Liver (tissue), 9 donors: Measurements from ENCODE around the gene LARGE1. TPM values are rescaled to one million over a fixed set of nuclear protein-coding genes. Genes with fewer than 3 reads are reported as not detected.

Experiments
- DNase-seq: peaks from one replicate; pipeline ENCODE4 v3.0.0-alpha.2; 2017; ENCODE audit warnings: low spot score
- H3K27ac ChIP-seq, 2 donors: one replicate each; pipeline ENCODE4 v1.7.0; 2013; ENCODE audit warnings: inconsistent platforms in 2 of 2, low read length in 2 of 2, control low read depth in 1 of 2, low read depth in 1 of 2, mild to moderate bottlenecking in 1 of 2
- H3K27me3 ChIP-seq, 4 donors: one replicate each; pipeline versions ENCODE4 v1.6.1 to v1.7.0; 2013; ENCODE audit warnings: low read length in 3 of 4, inconsistent platforms in 1 of 4, mild to moderate bottlenecking in 1 of 4, moderate library complexity in 1 of 4; ENCODE audit not compliant: control insufficient read depth in 4 of 4, insufficient read depth in 4 of 4
- H3K36me3 ChIP-seq, 4 donors: one replicate each; pipeline versions ENCODE4 v1.6.1 to v1.7.0; 2013; ENCODE audit warnings: low read length in 3 of 4, mild to moderate bottlenecking in 3 of 4, low read depth in 1 of 4, moderate library complexity in 1 of 4; ENCODE audit not compliant: control insufficient read depth in 4 of 4, insufficient read depth in 3 of 4
- H3K4me1 ChIP-seq, 4 donors: one replicate each; pipeline versions ENCODE4 v1.6.1 to v1.7.0; 2013; ENCODE audit warnings: low read length in 3 of 4, mild to moderate bottlenecking in 3 of 4, moderate library complexity in 1 of 4; ENCODE audit not compliant: control insufficient read depth in 4 of 4, insufficient read depth in 4 of 4
- H3K4me3 ChIP-seq, 3 donors: one replicate each; pipeline versions ENCODE4 v1.6.1 to v1.7.0; 2013; ENCODE audit warnings: low read length in 3 of 3, control low read depth in 1 of 3, low read depth in 1 of 3, mild to moderate bottlenecking in 1 of 3
- H3K9ac ChIP-seq, 2 donors: one replicate each; pipeline ENCODE4 v1.7.0; 2013; ENCODE audit warnings: low read length in 2 of 2, mild to moderate bottlenecking in 2 of 2, moderate library complexity in 2 of 2, control low read depth in 1 of 2, low read depth in 1 of 2
- H3K9me3 ChIP-seq, 4 donors: one replicate each; pipeline versions ENCODE4 v1.6.1 to v1.7.0; 2013; ENCODE audit warnings: low read length in 3 of 4; ENCODE audit not compliant: control insufficient read depth in 4 of 4
- ATF3 ChIP-seq: IDR thresholded peaks from 2 replicates; pipeline ENCODE4 v1.6.1; 2016; ENCODE audit warnings: antibody characterized with exemption
- CTCF ChIP-seq: fragments of 150-350 bp; IDR thresholded peaks from 2 replicates; pipeline ENCODE4 v1.5.1; 2017; ENCODE audit warnings: improper control_type of control experiment, low read depth, low read length; ENCODE audit not compliant: missing input control
- EGR1 ChIP-seq, 2 donors: IDR thresholded peaks; 2 replicates each; pipeline ENCODE4 v1.6.1; 2016 to 2018; ENCODE audit warnings: antibody characterized with exemption in 2 of 2, low read depth in 2 of 2
- FOXA1 ChIP-seq: IDR thresholded peaks from 2 replicates; pipeline ENCODE4 v1.6.1; 2016; ENCODE audit warnings: antibody characterized with exemption
- FOXA2 ChIP-seq: IDR thresholded peaks from 2 replicates; pipeline ENCODE4 v1.6.1; 2016; ENCODE audit warnings: antibody characterized with exemption
- GABPA ChIP-seq, 2 donors: IDR thresholded peaks in 1 of 2; conservative IDR thresholded peaks in 1 of 2; 2 replicates each; pipeline ENCODE4 v1.6.1; 2016; ENCODE audit warnings: antibody characterized with exemption in 2 of 2, mild to moderate bottlenecking in 1 of 2, moderate library complexity in 1 of 2
- HNF4A ChIP-seq, 2 donors: conservative IDR thresholded peaks; 2 replicates each; pipeline ENCODE4 v1.6.1; 2016; ENCODE audit warnings: antibody characterized with exemption in 2 of 2, mild to moderate bottlenecking in 2 of 2
- HNF4G ChIP-seq: IDR thresholded peaks from 2 replicates; pipeline ENCODE4 v1.6.1; 2016; ENCODE audit warnings: antibody characterized with exemption
- JUND ChIP-seq, 2 donors: IDR thresholded peaks; 2 replicates each; pipeline ENCODE4 v1.6.1; 2016; ENCODE audit warnings: antibody characterized with exemption in 2 of 2
- NR2F2 ChIP-seq: IDR thresholded peaks from 2 replicates; pipeline ENCODE4 v1.6.1; 2016; ENCODE audit warnings: antibody characterized with exemption
- RAD21 ChIP-seq, 2 donors: IDR thresholded peaks; 2 replicates each; pipeline ENCODE4 v1.6.1; 2016; ENCODE audit warnings: antibody characterized with exemption in 2 of 2, mild to moderate bottlenecking in 2 of 2
- REST ChIP-seq: IDR thresholded peaks from 2 replicates; pipeline ENCODE4 v1.6.1; 2016; ENCODE audit warnings: antibody characterized with exemption, mild to moderate bottlenecking
- RXRA ChIP-seq, 2 donors: IDR thresholded peaks; 2 replicates each; pipeline ENCODE4 v1.6.1; 2017 to 2018; ENCODE audit warnings: antibody characterized with exemption in 2 of 2, mild to moderate bottlenecking in 1 of 2
- SP1 ChIP-seq: IDR thresholded peaks from 2 replicates; pipeline ENCODE4 v1.6.1; 2018; ENCODE audit warnings: antibody characterized with exemption, mild to moderate bottlenecking
- TAF1 ChIP-seq: conservative IDR thresholded peaks from 2 replicates; pipeline ENCODE4 v1.6.1; 2016; ENCODE audit warnings: antibody characterized with exemption, mild to moderate bottlenecking
- YY1 ChIP-seq: IDR thresholded peaks from 2 replicates; pipeline ENCODE4 v1.6.1; 2016; ENCODE audit warnings: antibody characterized with exemption, mild to moderate bottlenecking
- ZBTB33 ChIP-seq: IDR thresholded peaks from 2 replicates; pipeline ENCODE4 v1.6.1; 2016; ENCODE audit warnings: antibody characterized with exemption
- WGBS: extraction: QIAGEN DNeasy Blood & Tissue Kit; methylation state at CpG from one replicate; pipeline ENCODE4 v1.1.7; 2013; 5-methylcytosine and 5-hydroxymethylcytosine counted together
- polyA plus RNA-seq, 2 donors: library from polyadenylated mRNA; stranded (reverse) in 1 of 2; unstranded in 1 of 2; fragments of 200-250 nt in 1 of 2; fragments of >200 nt in 1 of 2; fragmentation: Nextera tagmentation in 1 of 2; extraction: Ambion mirVana in 1 of 2; gene quantifications; one replicate each; pipeline versions ENCODE4 v1.2.1 to v1.2.3, GENCODE V29; 2013 to 2015
- total RNA-seq, 2 donors: library from RNA; depleted of rRNA; stranded (reverse); fragments of >200 nt; gene quantifications; one replicate each; pipeline ENCODE4 v1.2.3, GENCODE V29; 2014
- TF ChIP-seq, protein P1 (sequence below): IDR thresholded peaks from 2 replicates; pipeline ENCODE4 v1.6.1; 2016; ENCODE audit warnings: antibody characterized with exemption
- donor health status: healthy.
- donor health status: healthy.
- donor health status: healthy.
- donor health status: healthy.
- donor health status: healthy.

The LARGE1 gene
- total and polyA plus RNA-seq, 4 donors: 2.3 to 14.1 (median 5.7) TPM

DNA sequence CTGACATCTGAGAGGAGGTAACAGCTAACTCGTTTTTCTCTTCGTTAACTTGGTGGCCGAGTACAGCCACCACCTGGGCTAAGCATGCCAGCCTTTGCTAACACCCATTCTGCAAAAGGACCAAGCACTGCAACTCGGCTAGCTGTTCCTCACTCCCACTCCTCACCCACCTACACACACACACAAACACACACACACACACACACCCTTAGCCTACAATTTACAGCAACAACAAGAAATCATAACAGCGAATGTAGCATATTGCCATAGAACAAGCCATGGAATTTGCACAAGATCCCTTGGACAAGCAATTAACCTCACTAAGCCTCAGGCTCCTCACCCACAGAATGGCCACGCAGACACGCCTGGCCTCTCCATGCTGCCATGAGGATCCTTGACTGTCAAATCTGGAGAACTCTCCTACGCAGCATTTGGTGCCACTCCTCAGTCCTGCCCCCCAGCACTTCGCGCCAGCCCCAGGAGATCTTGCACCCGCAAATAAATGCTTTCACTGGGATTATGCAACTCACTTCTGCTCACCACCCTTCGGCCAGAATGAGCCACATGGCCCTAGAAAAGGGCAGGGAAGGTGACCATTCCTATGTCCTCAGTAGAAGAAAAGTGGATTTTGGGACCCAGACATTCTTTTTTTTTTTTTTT, 58.9 kb downstream of the LARGE1 start:
- TF ChIP-seq NR2F2 (no peak), HNF4G (no peak), RAD21 (IDR thresholded peaks at IDR 0.05) (no peak), FOXA1 (no peak), SP1 (no peak), YY1 (no peak), JUND (IDR thresholded peaks at IDR 0.05) (no peak), REST (no peak), RXRA (IDR thresholded peaks at IDR 0.05) (no peak), ATF3 (no peak), FOXA2 (no peak), ZBTB33 (no peak), CTCF (no peak), TAF1 (no peak), HNF4A (conservative IDR thresholded peaks at IDR 0.05) (no peak), EGR1 (IDR thresholded peaks at IDR 0.05; ENCODE audit: low read depth in 2 of 2) (no peak), GABPA (IDR thresholded peaks at IDR 0.05 in 1 of 2, conservative IDR thresholded peaks at IDR 0.05 in 1 of 2) (no peak)
- TF ChIP-seq, protein P1, sequence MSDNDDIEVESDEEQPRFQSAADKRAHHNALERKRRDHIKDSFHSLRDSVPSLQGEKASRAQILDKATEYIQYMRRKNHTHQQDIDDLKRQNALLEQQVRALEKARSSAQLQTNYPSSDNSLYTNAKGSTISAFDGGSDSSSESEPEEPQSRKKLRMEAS: no peak
- H3K36me3 ChIP-seq: no peaks in the 10 kb centered on the region
- WGBS: 88% methylated on average over 12 of the region's 12 CpGs
- no peaks in the 10 kb centered on the region for H3K27me3 ChIP-seq
- no peak overlapping the region for H3K9ac ChIP-seq
- H3K4me3 ChIP-seq: no peak overlapping the region
- DNase-seq: no peak
- no peaks in the 10 kb centered on the region for H3K9me3 ChIP-seq
- H3K4me1 ChIP-seq: peaks cover 0 to 14% (median 14%) of the 10 kb centered on the region in 4 donors
- no peak overlapping the region for H3K27ac ChIP-seq
